SK-N-SH (cell line): ENCODE measurements around the gene SCAANT1. TPM values are rescaled to one million over a fixed set of nuclear protein-coding genes. Genes with fewer than 3 reads are reported as not detected.

Experiments
- CTCF ChIA-PET: fragments of 300-600, 350-600 bp; formaldehyde crosslinking; extraction: SDS; loops from one replicate; lab custom pipeline; 2021; lab: Yijun Ruan, JAX
- POLR2A ChIA-PET: fragments of 350-600 bp; sonication (Branson Sonifier 250); formaldehyde crosslinking; extraction: SDS; loops from one replicate; lab custom pipeline; 2020; ENCODE audit warnings: antibody characterized with exemption, inconsistent platforms; lab: Yijun Ruan, JAX
- DNase-seq: peaks from one replicate; pipeline ENCODE4 v3.0.0; 2012
- H2AFZ ChIP-seq: fragments of 200-600 bp; sonication (generic); 2 replicates; pipeline ENCODE4 v1.8.1; 2016; ENCODE audit warnings: antibody characterized with exemption, mild to moderate bottlenecking, low read depth
- H3F3A ChIP-seq: fragments of 200-600 bp; sonication (generic); replicated peaks from 2 replicates; pipeline ENCODE3; 2016; ENCODE audit warnings: antibody characterized with exemption, mild to moderate bottlenecking; ENCODE audit not compliant: insufficient read depth
- H3K27ac ChIP-seq, 2 experiments: fragments of 200-500 bp in 1 of 2; fragments of 200-600 bp in 1 of 2; sonication (Bioruptor generic) in 1 of 2; sonication (generic), shearing (Covaris generic) in 1 of 2; 2 replicates each; pipeline versions ENCODE4 v1.5.1 to v1.6.1; 2014 to 2016; ENCODE audit warnings: low read depth in 2 of 2, inconsistent platforms in 1 of 2, low read length in 1 of 2, mild to moderate bottlenecking in 1 of 2, mixed read lengths in 1 of 2
- H3K27me3 ChIP-seq: fragments of 200-600 bp; sonication (generic), shearing (Covaris generic); 2 replicates; pipeline ENCODE4 v1.6.1; 2016; ENCODE audit warnings: mixed run types; ENCODE audit not compliant: insufficient read depth
- H3K36me3 ChIP-seq, 2 experiments: fragments of 200-500 bp in 1 of 2; fragments of 200-600 bp in 1 of 2; sonication (Bioruptor generic) in 1 of 2; sonication (generic) in 1 of 2; replicated peaks in 1 of 2; 2 replicates each; pipeline versions ENCODE3 to v1.5.1; 2014 to 2016; ENCODE audit warnings: low read length in 1 of 2, mild to moderate bottlenecking in 1 of 2; ENCODE audit not compliant: insufficient read depth in 2 of 2, control insufficient read depth in 1 of 2
- H3K4me1 ChIP-seq, 2 experiments: fragments of 200-500 bp in 1 of 2; fragments of 200-600 bp in 1 of 2; sonication (Bioruptor generic) in 1 of 2; sonication (generic), shearing (Covaris generic) in 1 of 2; 2 replicates each; pipeline versions ENCODE4 v1.5.1 to v1.6.1; 2014 to 2016; ENCODE audit warnings: low read depth in 1 of 2, low read length in 1 of 2, mixed run types in 1 of 2; ENCODE audit not compliant: insufficient read depth in 2 of 2, control insufficient read depth in 1 of 2
- H3K4me2 ChIP-seq: fragments of 200-600 bp; sonication (generic), shearing (Covaris generic); 2 replicates; pipeline ENCODE4 v1.6.1; 2017; ENCODE audit warnings: mixed run types
- H3K4me3 ChIP-seq, 2 experiments: fragments of 200-500 bp in 1 of 2; fragments of 200-600 bp in 1 of 2; sonication (Bioruptor generic) in 1 of 2; sonication (generic), shearing (Covaris generic) in 1 of 2; 2 replicates each; pipeline versions ENCODE4 v1.5.1 to v1.8.1; 2014 to 2016; ENCODE audit warnings: low read depth in 2 of 2, inconsistent platforms in 1 of 2, low read length in 1 of 2, mild to moderate bottlenecking in 1 of 2, mixed read lengths in 1 of 2, moderate library complexity in 1 of 2
- H3K79me2 ChIP-seq: fragments of 200-600 bp; sonication (generic); 2 replicates; pipeline ENCODE4 v1.8.1; 2017; ENCODE audit warnings: mild to moderate bottlenecking; ENCODE audit not compliant: insufficient read depth
- H3K9ac ChIP-seq: fragments of 200-600 bp; sonication (generic); 2 replicates; pipeline ENCODE4 v1.6.1; 2017; ENCODE audit warnings: mixed run types
- H3K9me2 ChIP-seq: fragments of 200-600 bp; sonication (generic); 2 replicates; pipeline ENCODE4 v1.6.1; 2017; ENCODE audit warnings: mixed run types
- H3K9me3 ChIP-seq: fragments of 200-600 bp; sonication (generic); 2 replicates; pipeline ENCODE4 v1.6.1; 2017; ENCODE audit warnings: mixed run types, mild to moderate bottlenecking, moderate library complexity
- H4K20me1 ChIP-seq: fragments of 200-600 bp; sonication (generic); 2 replicates; pipeline ENCODE4 v1.6.1; 2017; ENCODE audit warnings: mild to moderate bottlenecking, mixed run types; ENCODE audit not compliant: insufficient read depth
- CTCF ChIP-seq: fragments of 200-600 bp; sonication (generic); IDR thresholded peaks from 2 replicates; pipeline ENCODE4 v1.6.1; 2017; ENCODE audit warnings: antibody characterized with exemption, mild to moderate bottlenecking, moderate library complexity
- ELF1 ChIP-seq: IDR thresholded peaks from 2 replicates; pipeline ENCODE4 v1.4.0; 2012
- EZH2phosphoT487 ChIP-seq: fragments of 200-600 bp; sonication (generic); IDR thresholded peaks from 2 replicates; pipeline ENCODE4 v1.6.1; 2017; ENCODE audit warnings: low read depth, mixed run types, mild to moderate bottlenecking, antibody characterized with exemption, moderate library complexity, borderline replicate concordance
- FOSL2 ChIP-seq: IDR thresholded peaks from 2 replicates; pipeline ENCODE4 v1.4.0; 2012; ENCODE audit warnings: low read depth, mild to moderate bottlenecking, moderate library complexity, borderline replicate concordance
- FOXJ3 ChIP-seq: sonication (generic); formaldehyde crosslinking; IDR thresholded peaks from 2 replicates; pipeline ENCODE4 v1.5.1; 2020; ENCODE audit warnings: mild to moderate bottlenecking, missing genetic modification reagents
- GATA2 ChIP-seq: sonication (generic); formaldehyde crosslinking; IDR thresholded peaks from 2 replicates; pipeline ENCODE4 v1.5.0; 2020; ENCODE audit warnings: mild to moderate bottlenecking, missing genetic modification reagents
- RFX5 ChIP-seq: IDR thresholded peaks from 2 replicates; pipeline ENCODE4 v1.6.1; 2012; ENCODE audit warnings: mild to moderate bottlenecking, improper control_type of control experiment, low read length
- SMC3 ChIP-seq: IDR thresholded peaks from 2 replicates; pipeline ENCODE4 v1.6.1; 2012; ENCODE audit warnings: low read depth, low read length, improper control_type of control experiment
- TEAD4 ChIP-seq: IDR thresholded peaks from 2 replicates; pipeline ENCODE4 v1.4.0; 2012; ENCODE audit warnings: mild to moderate bottlenecking, borderline replicate concordance; ENCODE audit not compliant: insufficient read depth
- USF2 ChIP-seq: fragments of 150-350 bp; IDR thresholded peaks from 2 replicates; pipeline ENCODE4 v1.6.1; 2017; ENCODE audit warnings: antibody characterized with exemption, low read length, low read depth, borderline replicate concordance
- YY1 ChIP-seq: IDR thresholded peaks from 2 replicates; pipeline ENCODE4 v1.4.0; 2012; ENCODE audit warnings: low read depth, mild to moderate bottlenecking
- WGBS: methylation state at CpG from one replicate; pipeline ENCODE4 v1.1.6; 2017; ENCODE audit warnings: low lambda C conversion rate; 5-methylcytosine and 5-hydroxymethylcytosine counted together
- polyA plus RNA-seq, 3 experiments: library from polyadenylated mRNA; depleted of rRNA; stranded (reverse); fragments of >200 nt; gene quantifications; 2 replicates each; pipeline ENCODE4 v1.2.3, GENCODE V29; 2012

Gene SCAANT1
- polyA plus RNA-seq, 1 of the 3 experiments (the other 2 are of a cell fraction) = not detected

GRCh38 chr3:63872135-63872924, 39.9 kb downstream of the SCAANT1 start (continued):
- TF ChIP-seq CTCF (no peak), FOXJ3 (CRISPR knock-in tag) (no peak), ELF1 (no peak), FOSL2 (peak; percentile 65), EZH2phosphoT487 (no peak), USF2 (no peak), SMC3 (no peak), RFX5 (no peak), GATA2 (CRISPR knock-in tag) (no peak), TEAD4 (0 out of 2 replicates have a peak, but pooled peaks have one; percentile 26)

DNA sequence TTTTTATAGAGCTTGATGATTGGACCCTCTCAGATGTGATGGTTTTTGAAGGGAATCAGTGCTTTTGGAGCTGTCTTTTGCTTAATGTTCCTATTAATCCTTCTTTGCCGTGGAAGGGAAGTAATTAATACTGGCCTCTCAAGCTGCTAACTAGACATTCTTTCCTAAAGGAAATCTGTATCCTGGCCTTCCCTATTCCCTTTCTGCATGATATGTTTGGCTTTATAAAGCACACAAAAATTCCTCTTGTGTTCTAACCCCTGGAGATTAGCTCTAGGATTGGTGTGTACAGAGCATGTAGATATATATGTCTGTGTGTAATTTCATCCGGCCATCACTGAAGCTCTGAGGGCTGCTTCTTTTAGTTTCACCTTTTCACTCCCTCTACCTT, 41.6 kb downstream of the SCAANT1 start:
- H3K4me2 ChIP-seq = no peak overlapping the region
- CTCF ChIA-PET = interaction anchor here (1.1 to 1.3 kb wide), 3 partner anchors 12 to 53 kb away, joined by 3 to 4 read pairs (median 4); no protein-coding TSS in a partner anchor

More for the DNA sequence above, 41.6 kb downstream of the SCAANT1 start:
- H3K9me2 ChIP-seq = no peaks in the 10 kb centered on the region
- no peak overlapping the region for H3K4me3 ChIP-seq
- H3K79me2 ChIP-seq = peaks cover 87% of the 10 kb centered on the region
- H3F3A ChIP-seq = peaks cover 13% of the 10 kb centered on the region
- no peaks in the 10 kb centered on the region for H3K9me3 ChIP-seq
- H3K4me1 ChIP-seq = peaks cover 3 to 10% of the 10 kb centered on the region in 2 experiments; a peak in 3 of 4 replicates
- no peak for DNase-seq
- H3K27ac ChIP-seq = no peak overlapping the region; a peak in 1 of 4 replicates
- H2AFZ ChIP-seq = no peak overlapping the region
- 95% methylated on average over 2 of the region's 2 CpGs for WGBS
- POLR2A ChIA-PET = no interaction called here
- TF ChIP-seq GATA2 (CRISPR knock-in tag) (no peak), USF2 (no peak), YY1 (no peak), FOXJ3 (CRISPR knock-in tag) (no peak)
- H3K36me3 ChIP-seq = peaks cover 0 to 14% of the 10 kb centered on the region in 2 experiments
- no peak overlapping the region for H3K9ac ChIP-seq
- peaks cover 43% of the 10 kb centered on the region for H4K20me1 ChIP-seq
- H3K27me3 ChIP-seq = no peaks in the 10 kb centered on the region
